K562 (cell line): ENCODE results near the gene FH. TPM values are rescaled to one million over a fixed set of nuclear protein-coding genes. Genes with fewer than 3 reads are reported as not detected.

ENCODE experiments used
- CEBPG ChIP-seq, 3 experiments: fragments of 200-800 bp in 1 of 3; sonication (Bioruptor generic) in 1 of 3; sonication (generic) in 1 of 3; formaldehyde crosslinking in 1 of 3; IDR thresholded peaks in 2 of 3; conservative IDR thresholded peaks in 1 of 3; 2 replicates each; pipeline versions ENCODE4 v1.6.1 to v1.8.0; 2016 to 2022; ENCODE audit warnings: missing compliant biosample characterization in 2 of 3, missing genetic modification characterization in 2 of 3, mild to moderate bottlenecking in 1 of 3, missing genetic modification reagents in 1 of 3
- CLOCK ChIP-seq: fragments of 250-450 bp; sonication (Bioruptor Pico); IDR thresholded peaks from 2 replicates; pipeline ENCODE4 v1.4.0; 2020; ENCODE audit warnings: mild to moderate bottlenecking, moderate library complexity, borderline replicate concordance
- ETV1 ChIP-seq: fragments of 450-650 bp; conservative IDR thresholded peaks from 2 replicates; pipeline ENCODE4 v1.6.1; 2016; ENCODE audit warnings: missing genetic modification characterization, control low read depth, low read depth, missing compliant biosample characterization
- GMEB1 ChIP-seq: fragments of 250-450 bp; sonication (Bioruptor Pico); IDR thresholded peaks from 2 replicates; pipeline ENCODE4 v1.4.0; 2020; ENCODE audit warnings: mild to moderate bottlenecking
- HNRNPUL1 ChIP-seq: fragments of 200-400 bp; formaldehyde crosslinking; IDR thresholded peaks from 2 replicates; pipeline ENCODE4 v1.6.1; 2017; ENCODE audit warnings: low read length
- MAZ ChIP-seq, 2 experiments: fragments of 450-650 bp in 1 of 2; sonication (generic) in 1 of 2; formaldehyde crosslinking; IDR thresholded peaks in 1 of 2; conservative IDR thresholded peaks in 1 of 2; 2 replicates each; pipeline versions ENCODE4 v1.4.0 to v1.5.0; 2020; ENCODE audit warnings: mild to moderate bottlenecking in 1 of 2, missing genetic modification reagents in 1 of 2
- MCM2 ChIP-seq: fragments of 450-650 bp; IDR thresholded peaks from 2 replicates; pipeline ENCODE4 v1.6.1; 2017; ENCODE audit warnings: low read depth, mild to moderate bottlenecking
- MEIS2 ChIP-seq: fragments of 450-650 bp; IDR thresholded peaks from 2 replicates; pipeline ENCODE4 v1.6.1; 2014; ENCODE audit warnings: mild to moderate bottlenecking; ENCODE audit not compliant: partially characterized antibody
- STAT5B ChIP-seq: fragments of 250-450 bp; sonication (Bioruptor Pico); IDR thresholded peaks from 2 replicates; pipeline ENCODE4 v1.8.0; 2021; ENCODE audit warnings: mild to moderate bottlenecking, inconsistent platforms
- ZBTB40 ChIP-seq, 2 experiments: fragments of 450-650 bp in 1 of 2; sonication (generic) in 1 of 2; formaldehyde crosslinking in 1 of 2; IDR thresholded peaks; 2 replicates each; pipeline versions ENCODE4 v1.7.1 to v1.9.0; 2016 to 2022; ENCODE audit warnings: inconsistent platforms in 1 of 2, mild to moderate bottlenecking in 1 of 2, missing genetic modification reagents in 1 of 2
- polyA plus RNA-seq, 8 experiments: library from polyadenylated mRNA; depleted of rRNA in 4 of 8; stranded (reverse) in 5 of 8; unstranded in 3 of 8; fragments of >200 nt; fragmentation: Nextera tagmentation in 2 of 8; fragmentation: Illumina TruSeq in 1 of 8; extraction: Ambion mirVana in 2 of 8; extraction: Trizol in 1 of 8; gene quantifications; 2 replicates each; pipeline versions ENCODE4 v1.2.1 to v1.2.3, GENCODE V29; 2011 to 2014; ENCODE audit warnings: inconsistent platforms in 1 of 8, missing spikeins in 1 of 8
- total RNA-seq, 7 experiments: library from RNA; depleted of rRNA in 6 of 7; stranded (reverse); fragments of >200 nt in 6 of 7; fragmentation: Illumina TruSeq in 2 of 7; extraction: Trizol in 2 of 7; gene quantifications; 2 replicates each; pipeline versions ENCODE4 v1.2.1 to v1.2.3, GENCODE V29; 2011 to 2021; ENCODE audit warnings: low replicate concordance in 1 of 7

The FH gene
- total and polyA plus RNA-seq, 9 of the 15 experiments (the other 6 are each of a cell fraction or from before 2014, with no cell fraction given): 117 to 240 (median 211) TPM

GRCh38 chr1:241531195-241532161, 11.9 kb upstream of the FH start (continued):
- TF ChIP-seq ZBTB40 (IDR thresholded peaks at IDR 0.05) (0 out of 2 replicates have a peak, but pooled peaks have one; percentile 56), ZBTB40 (CRISPR knock-in tag; IDR thresholded peaks at IDR 0.05) (no peak), HNRNPUL1 (no peak), ETV1 (tag) (peak; percentile 83), MEIS2 (peak; percentile 29), GMEB1 (CRISPR knock-in tag) (no peak; the same call in 1 of the 2 replicates), MAZ (CRISPR knock-in tag; conservative IDR thresholded peaks at IDR 0.05 in 1 of 2, IDR thresholded peaks at IDR 0.05 in 1 of 2) (no peak), MCM2 (no peak), CEBPG (CRISPR knock-in tag; IDR thresholded peaks at IDR 0.05) (no peak), CEBPG (tag; conservative IDR thresholded peaks at IDR 0.05 in 1 of 2, IDR thresholded peaks at IDR 0.05 in 1 of 2) (peak; percentile 69 to 72), CLOCK (CRISPR knock-in tag) (no peak), STAT5B (CRISPR knock-in tag) (no peak)
